Cortex of kidney (tissue), 1 donor: ENCODE results near the gene TLN1.

Experiments used
- DNase-seq: peaks from one replicate; lab custom pipeline; 2025; lab: John Stamatoyannopoulos, UW

The TLN1 gene

DNA sequence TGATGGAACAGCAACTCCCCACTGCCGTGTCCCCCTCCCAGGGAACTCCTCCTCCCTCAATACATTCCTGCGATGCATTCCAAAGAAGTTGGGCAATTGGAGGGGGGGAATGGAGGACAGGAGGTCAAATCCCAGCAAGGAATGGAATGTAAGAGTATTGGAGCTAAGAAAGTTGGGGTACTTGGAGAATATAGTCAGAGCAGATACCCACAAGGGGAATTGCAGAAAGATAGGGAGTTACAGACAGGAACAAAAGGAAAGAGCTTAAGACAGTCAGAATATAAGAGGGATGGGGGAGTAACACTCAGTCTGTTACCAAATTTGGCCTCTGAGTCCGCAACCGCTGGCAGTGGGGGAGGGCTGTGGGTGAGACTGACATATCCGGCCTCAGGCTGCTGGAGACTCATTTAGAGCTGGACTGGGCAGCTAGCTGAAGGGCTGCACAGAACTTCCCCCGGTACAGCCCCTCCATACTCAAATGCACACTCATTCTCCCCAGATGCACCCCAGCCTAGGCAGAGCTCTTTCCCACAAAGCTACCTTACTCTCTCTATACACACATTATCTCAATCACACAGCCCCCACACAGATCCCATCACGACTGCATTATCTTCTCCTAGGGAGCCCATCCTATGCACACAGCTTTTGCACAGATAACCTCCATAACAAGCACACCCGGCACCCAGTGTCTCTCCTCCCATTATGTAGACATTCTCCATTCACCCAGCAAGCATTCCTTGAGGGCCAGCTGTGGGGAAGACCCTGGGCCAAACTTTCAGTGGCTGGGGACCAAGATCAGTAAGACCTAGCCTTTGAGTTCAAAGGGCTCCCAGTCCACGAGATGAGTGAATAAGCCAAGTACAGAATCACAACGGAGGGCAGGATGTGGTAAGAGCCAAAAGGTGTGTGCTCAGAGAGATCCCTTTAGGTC is 3.7 kb downstream of the TLN1 start:
- DNase-seq: no peak

DNA sequence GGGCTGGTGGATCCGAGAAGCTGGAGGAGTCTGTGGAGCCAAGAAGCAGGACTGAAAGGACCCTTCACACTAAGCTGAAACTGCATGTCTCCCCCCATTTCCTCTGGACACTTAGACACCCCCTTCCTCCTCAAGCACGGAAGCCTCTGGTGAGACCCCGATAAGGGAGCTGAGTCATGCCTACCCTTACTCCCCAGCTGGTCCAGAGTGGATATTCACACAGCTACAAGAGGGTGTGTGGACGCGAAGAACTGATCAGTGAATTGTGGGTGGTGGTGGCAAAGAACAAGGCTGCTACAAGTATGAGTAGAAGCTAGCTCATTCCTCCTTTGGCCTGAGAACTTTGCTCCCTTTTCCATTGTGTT is 4.3 kb downstream of the TLN1 start:
- DNase-seq: no peak

DNA sequence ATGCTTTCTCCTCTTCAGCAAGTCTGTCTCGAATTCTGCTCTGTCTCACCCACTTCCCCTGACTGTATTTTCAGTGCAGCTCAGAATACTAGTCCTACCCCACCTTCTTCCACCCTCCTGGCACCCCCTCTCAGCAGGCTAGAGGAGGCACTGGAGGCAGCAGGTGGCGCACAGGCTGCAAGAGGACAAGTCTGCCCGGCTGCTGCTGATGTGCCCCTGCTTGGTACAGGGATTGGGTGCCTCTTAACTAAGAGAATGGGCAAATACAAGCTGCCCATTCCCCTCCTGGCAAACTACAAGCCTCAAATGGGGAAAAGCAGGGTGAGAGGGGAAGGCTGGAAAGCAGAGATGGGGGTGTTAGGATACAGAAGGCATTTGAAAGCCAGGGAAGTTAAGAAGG is 5.1 kb downstream of the TLN1 start:
- no peak for DNase-seq

DNA sequence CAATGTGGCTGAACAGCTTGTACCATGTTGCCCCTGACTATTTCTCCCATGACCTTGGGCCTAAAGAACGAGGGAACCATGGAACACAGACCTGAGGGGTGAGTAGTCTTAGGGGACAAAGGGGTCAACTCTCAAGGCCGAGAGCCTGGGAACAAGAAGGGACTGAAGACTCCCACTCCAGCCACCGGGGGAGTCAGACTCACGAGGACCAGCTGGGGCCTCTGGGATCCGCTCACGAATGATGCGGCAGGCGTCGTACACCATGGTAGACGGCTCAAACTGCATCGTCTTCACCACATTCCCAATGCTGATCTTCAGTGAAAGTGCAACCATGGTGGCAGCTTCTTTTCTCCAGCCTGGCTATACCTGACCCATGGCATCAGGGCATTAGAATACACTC is 6.6 kb downstream of the TLN1 start:
- DNase-seq: no peak

DNA sequence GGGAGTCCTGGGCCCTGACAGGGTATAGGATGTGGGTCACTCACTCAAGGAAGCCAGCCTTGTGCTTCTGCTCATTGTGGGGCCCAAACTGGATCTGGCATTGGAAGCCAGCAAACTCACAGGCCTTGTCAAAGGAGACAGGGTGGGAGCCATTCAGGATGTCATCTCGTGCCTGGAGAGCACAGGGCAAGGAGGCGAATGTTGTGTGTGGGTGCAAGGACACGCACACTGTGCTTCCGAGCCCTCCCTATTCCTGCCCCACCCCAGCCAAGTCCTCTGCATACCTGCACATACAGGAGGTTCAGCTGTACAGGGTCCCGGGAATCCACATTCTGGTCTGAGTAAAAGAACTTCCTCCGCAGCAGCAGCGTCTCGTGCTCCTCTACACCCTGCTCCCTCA is 8.1 kb downstream of the TLN1 start:
- DNase-seq: no peak

DNA sequence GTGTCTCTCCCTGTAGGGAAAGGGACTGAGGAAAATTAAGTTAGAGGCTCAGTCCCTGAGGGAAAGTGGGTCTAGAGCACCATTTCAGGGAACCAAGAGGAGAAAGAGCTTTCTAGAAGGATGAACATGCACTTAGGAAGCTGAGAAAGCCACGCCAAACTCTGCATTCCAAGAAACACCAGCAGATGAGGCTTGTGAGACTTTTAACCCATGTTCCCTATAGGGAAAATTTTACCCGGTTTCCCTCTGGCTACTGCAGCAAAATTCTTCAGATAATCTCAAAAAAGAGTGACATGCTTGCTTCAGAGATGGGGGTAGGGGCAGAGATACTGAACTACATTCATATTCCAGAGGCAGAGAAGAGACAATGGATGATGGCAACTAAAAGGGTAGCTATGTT is 8.6 kb downstream of the TLN1 start:
- DNase-seq: no peak

DNA sequence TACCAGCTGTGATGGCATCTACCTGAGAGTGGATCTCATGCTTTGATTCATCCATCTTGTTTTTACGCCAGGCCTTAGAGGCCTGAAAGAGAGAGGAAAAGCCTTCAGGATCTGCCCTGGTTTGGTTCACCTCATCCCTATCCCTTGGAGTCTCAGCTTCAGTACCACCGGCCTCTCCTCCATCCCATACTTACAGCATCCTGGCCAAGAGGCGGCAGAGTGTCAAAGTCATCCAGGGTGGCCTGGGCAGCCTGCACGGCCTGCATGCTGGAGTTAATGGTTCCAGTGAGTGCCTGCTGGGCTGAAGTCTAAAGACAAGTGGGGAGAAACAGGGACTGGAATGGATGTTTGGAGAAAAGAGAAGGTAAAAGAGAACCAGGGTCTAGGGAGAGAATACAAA is 12.4 kb downstream of the TLN1 start:
- no peak for DNase-seq

DNA sequence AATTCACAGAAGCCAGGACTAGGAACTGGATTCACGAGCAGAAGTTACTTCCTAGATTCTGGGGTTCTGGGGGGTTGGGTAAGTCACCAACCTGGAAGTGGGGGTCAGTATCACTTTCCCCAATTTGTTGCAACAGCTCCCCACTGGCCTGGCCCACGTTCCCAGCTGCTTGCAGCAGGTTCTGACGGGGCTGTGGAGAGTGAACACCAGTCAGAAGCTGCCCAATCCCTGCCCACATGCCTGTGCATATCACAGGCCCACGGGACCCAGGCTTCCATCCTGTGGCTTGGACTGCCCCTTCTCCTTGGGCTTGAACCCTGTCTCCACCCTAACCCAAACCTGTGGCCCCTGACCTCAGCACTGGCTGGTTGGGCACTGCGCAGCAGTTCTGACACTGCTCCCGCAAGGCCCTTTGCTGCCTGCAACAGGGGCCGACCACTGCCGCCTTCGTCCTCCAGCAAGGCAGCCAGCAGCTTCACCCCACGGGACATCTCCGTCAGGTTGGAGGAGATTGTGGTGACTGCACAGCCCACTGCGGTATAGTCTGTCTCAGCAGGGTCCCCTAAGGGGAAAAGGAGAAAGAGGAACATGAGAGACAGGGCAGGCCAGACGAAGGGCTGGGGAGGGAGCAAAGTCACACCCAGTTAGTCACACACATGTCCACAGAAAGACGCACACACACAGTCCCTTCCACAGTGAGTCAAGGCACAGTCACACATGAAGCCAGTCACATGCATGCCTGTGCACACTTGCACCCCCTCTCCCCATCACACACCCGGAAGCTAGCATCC is 13.1 kb downstream of the TLN1 start:
- no peak for DNase-seq

DNA sequence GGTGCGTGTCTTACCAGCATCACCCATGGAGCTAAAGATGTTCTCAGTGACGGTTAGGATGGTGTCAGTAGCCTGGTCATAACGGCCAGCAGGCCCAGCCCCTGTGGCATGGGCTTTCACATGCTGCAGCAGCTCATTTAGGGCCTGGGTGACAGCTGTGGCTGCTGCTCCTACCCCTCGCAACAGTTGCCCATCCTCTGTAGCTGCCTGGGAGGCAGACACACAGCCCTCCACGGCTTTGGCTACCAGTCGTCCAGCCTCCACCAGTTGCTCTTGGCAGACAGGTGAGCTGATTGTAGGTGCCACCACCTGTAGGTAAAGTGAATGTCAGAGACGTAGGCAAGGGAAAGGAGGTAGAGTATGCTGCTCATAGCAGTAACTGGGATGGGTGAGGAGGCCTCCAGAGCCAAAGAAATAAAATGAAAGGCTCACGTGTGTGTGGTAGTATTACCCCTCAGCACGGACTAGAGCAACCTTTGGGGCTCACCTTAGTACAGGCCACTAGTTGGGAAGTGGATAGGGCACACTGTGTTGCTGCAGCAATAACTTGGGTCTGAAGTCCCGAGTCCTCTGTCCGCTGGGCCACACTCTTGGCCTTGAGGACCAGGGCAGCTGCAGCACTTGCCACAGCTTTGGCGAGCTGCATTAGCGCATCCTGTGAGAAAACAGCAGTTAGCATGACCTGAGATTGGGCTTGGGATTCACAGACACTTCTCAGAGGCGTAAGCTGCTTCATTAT is 14.7 kb downstream of the TLN1 start:
- no peak for DNase-seq

DNA sequence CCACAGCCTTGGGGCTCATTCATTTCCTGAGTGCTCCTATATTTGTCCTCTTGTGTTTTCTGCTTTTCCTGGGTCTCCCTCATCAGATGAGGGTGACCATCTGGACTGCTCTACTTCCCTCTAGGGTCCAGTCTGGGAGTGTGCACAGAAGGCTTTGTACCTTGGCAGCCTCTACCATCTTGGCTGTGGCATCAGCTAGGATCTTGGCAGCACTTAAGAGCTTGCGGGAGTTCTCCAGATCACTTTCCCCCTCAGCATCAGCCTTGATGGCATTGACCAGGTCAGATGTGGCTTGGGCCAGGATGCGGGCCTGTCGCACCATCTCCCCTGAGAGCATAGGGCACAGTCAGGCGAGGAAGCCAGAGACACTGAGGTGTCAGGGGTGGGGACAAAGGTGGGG is 15.8 kb downstream of the TLN1 start:
- no peak for DNase-seq

DNA sequence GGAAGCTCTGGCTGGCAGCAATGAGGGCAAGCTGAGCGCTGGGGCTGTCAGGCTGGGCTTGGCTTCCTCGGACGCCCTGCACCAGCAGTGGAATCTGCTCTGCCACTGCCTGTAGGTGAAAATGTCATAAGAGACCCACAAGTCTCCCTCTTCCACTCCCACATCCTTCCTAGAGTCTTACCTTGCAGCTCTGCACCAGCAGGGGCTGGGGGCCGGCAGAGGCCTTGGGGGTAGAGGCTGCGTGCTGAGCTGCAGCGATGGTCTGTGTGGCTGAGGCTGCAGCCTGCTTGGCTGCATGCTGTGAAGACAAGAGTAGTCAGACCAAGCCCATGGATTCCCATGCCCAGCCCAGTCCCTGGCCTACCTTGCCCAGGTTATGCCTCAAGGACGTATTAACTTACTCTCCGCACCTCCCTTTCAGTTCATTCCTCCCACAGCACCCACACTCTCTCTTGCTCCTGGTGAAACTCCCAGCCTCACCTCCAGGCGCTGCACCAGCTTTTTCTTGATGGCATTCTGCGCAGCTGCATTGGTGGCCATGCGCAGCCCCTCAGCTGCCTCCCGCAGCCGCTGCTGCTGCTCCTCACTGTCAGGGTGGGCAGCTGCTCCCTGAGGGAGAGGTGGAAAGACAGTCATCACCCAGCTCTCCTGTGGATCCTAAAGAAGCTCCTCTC is 17.3 kb downstream of the TLN1 start:
- no peak for DNase-seq

DNA sequence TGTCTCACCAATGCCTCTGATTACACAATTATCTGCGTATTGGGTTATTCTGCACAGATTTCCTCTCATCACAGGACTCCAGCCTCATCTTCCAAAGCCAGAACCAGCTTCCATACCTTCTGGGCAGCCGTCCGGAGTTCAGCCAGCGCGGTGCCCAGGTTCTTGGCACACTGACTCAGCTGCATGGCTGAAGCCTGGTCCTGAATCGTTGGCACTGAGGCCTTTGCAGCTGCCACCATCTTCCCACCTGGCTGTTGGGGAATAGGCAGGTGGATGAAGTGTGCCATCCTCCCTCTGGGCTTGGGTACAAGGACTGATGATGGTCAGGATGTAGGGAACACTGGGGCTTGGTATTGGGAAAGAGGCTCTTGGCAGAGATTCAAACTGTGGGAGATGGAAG is 17.9 kb downstream of the TLN1 start:
- no peak for DNase-seq

DNA sequence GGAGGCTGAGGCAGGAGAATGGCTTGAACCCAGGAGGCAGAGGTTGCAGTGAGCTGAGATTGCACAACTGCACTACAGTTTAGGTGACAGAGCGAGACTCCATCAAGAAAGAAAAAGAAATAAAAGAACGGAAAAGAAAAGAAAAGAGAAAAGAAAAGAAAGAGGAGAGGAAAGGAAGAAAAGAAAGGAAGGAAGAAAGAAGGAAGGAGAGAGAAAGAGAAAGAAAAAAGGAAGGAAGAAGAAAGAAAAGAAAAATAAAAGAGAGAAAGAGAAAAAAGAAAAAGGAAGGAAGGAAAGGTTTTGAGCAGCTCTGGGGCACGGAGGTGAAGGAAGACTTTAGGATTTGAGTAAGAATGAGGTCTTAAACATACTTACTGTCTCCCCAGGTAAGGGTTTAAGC is 18.4 kb downstream of the TLN1 start:
- no peak for DNase-seq

DNA sequence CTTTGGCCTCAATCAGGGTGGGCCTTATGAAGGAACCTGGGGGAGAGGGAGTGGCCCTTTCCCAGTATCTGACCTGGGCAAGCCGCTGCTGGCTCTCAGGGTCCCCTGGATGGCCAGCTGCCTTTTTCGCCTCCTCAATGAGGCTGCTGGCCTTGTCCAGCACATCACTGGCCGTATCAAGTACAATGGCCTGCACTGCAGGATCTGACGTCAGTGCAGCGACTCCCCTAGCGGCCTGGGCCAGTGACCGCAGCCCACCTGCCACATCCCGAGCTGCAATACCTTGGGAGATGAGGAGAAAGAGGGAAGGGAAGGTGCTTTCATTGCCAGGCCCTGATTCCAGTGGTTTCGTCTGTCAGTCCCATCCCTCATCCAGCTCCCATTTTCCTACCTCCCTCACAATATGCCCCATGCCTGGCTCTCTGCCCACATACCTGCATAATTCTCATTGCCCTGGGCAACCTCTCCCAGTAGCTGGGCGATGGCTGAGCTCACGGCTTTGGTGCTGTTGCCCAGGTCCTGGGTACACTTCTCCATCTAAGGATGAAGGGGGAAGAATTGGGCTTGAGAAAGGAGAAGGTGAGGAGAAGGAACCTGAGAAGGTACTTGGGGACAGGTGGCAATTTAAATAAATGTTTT is 19.1 kb downstream of the TLN1 start:
- DNase-seq: no peak

DNA sequence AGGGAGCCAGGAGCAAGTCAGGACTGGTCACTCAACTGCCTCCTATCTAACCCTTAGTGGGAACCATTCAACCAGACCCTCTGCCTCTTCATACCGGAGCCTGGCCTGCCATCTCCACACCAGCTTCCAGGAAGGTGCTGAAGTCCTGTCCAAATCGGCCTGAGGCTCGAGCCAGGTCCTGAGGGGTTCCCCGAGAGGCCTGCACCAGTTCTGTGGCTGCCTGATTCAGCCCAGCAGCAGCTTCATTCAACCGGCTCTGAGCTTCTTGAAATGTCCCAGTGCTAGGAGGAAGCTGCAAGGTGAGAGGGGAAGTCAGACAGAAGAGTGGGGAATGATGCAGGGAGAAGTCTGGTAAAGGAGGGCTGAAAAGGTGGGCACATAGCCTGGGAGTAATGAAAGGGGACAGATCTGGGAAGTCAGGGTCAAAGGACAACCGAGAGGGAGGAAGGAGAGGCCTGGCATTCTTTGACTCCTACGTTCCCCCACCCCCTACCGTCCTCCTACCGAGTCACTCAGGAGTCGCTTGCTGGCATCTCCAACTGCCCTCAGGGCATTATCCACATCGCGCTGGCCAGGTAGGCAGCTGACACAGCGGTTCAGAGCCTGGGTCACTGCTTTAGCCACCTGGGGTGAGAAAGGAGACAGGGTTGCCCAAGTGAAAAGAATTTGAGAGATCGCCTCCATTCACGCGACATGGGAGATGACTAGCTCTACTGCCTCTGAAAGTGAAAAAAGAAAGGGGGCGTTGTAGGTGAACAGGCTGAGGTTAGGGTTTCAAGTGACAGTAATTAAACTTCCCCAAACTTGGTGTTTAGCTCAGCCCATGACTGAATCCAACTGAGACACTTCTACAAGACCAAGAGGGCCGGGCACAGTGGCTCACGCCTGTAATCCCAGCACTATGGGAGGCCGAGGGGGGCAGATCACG is 20.2 kb downstream of the TLN1 start:
- DNase-seq: no peak

DNA sequence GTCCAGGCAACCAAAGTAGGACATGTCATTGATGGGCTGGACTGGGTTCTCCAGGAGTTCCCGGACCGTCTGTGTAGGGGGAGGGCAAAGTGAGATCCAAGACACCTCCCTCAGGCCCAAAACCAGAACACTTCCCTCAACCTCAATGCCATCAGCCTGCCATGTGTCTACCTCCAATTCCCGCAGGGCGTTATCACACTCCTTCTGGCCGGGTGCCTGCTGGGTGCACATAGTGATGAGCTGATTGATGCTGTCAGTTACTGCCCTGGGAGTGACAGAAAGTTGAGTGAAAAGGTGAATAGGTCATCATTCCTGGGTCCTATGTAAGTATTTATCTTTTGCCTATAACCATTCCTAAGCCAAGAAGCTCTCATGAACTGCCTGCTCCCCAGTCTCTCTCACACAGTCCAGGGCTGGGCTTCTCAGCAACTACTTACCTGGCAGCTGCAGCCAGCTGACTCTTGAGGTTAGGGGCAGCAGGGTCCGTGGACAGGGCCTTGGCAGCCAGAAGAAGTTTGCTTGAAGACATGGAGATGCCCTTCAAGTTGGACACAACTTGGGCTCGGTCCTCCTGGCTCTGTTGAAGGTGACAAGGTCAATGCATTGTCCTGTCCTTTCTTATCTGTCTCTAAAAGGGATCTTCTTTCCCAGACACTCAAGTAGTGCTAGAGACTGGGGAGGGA is 21.0 kb downstream of the TLN1 start:
- DNase-seq: no peak

DNA sequence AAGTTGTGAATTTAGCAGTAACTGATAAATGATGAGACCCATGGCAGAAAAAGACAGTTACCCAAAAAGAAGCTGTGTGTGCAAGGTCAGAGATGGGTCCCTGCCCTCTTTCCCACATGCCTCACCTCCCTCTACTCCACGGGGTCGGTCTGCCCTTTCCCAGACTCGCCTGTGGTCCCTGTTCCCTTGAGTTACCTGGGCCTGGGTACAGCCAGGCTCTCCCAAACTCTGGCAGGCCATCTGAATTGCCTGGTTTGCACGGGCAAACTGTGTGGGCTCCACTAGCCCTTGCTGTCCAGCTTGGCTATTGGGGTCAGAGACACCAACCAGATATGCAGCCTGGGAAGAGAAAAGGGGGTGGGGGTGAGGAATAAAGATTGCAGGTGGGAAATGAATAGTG is 23.8 kb downstream of the TLN1 start:
- no peak for DNase-seq

DNA sequence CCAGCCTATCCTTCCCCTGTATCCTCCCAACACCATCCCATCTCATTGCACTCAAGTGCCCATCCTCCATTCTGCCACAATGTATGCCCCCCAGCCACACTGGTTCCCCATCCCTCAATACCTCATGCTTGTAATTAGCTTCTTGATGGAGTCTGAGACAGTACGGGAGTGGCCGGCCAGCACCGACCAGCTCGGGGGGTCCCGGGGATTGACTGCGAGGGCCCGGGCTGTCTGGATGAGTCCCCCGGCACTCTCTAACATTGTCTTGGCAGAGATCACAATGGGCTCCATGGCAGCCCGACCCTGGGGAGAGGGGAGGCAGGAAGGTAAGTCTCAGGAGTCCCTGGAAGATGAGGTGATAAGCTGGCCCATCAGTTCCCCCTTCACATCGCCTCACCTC is 25.0 kb downstream of the TLN1 start:
- no peak for DNase-seq

DNA sequence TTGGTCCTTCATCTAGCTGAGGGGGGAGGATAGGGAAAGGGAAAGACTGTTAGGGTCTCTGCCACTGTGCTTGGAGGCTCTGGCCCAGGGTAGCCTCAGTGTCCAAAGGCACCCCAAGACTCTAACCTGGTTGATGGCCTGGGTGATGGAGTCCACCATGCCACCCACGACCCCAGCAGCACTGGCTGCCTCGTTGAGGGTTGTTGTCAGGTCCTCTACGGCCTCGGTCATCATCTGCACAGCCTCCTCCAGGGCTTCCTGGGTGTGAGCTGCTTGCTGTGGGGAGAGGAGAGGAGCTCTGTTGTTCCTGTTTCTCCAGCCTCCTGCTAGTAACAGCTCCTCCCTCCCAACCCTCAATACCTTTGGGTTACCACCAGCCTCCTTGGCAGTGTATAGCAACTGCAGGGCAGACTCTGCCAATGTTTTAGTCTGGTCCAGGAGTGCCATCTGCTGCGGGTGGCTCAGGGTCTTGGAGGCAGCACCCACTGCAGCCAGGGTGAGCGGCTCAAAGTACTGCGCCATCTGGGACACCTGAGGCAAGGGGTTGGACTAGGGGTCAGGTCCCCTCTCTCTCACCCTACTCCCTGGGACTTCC is 26.1 kb downstream of the TLN1 start:
- no peak for DNase-seq

DNA sequence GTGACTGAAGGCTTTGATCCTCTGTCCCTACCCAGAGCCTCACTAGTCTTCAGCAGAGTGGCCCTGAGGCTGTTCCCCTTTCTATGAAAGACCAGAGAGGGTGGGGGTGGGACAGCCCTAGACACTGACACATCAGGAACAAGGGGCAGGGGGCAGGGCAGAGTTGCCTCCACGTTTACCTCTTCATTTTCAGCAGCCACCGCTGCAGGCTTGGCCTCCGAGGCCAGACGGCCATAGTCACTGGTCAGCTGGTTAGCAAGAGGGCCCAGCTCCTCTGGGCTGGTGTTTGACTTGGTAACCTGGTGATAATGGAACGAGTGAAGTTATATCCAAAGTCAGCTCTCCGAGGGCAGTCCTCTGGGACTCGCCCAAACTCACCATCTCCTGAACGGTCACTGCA is 26.6 kb downstream of the TLN1 start:
- no peak for DNase-seq
